HG03060 (cell line): ENCODE results near the gene TMTC4.
"Not testable (repeated sequence)": the region's sequence is repeated elsewhere in the genome, so short reads cannot be mapped to it uniquely, and the experiment has no call there.

Source experiments
- ATAC-seq: cut with Tn5 transposase; IDR thresholded peaks from one replicate; pipeline ENCODE4 v1.9.1; 2021; ENCODE audit warnings: low read depth, moderate number of reproducible peaks; ENCODE audit not compliant: unreplicated experiment

TMTC4 gene

GRCh38 chr13:100596516-100596915, 78.1 kb downstream of the TMTC4 start:
- ATAC-seq: no peak

GRCh38 chr13:100594731-100595130, 79.9 kb downstream of the TMTC4 start:
- no peak for ATAC-seq

GRCh38 chr13:100594255-100594654, 80.3 kb downstream of the TMTC4 start:
- no peak for ATAC-seq

- ATAC-seq: no peak
Observed at GRCh38 chr13:100589178-100589725, 85.3 kb downstream of the TMTC4 start.

- peak; percentile 64 for ATAC-seq
Observed at GRCh38 chr13:100588331-100589177, 86.0 kb downstream of the TMTC4 start, which contains the start of gene GGACT. TSS of gene GGACT (minus strand) at chr13:100588789. CDS start at chr13:100532591, 56,198 bp downstream.

GRCh38 chr13:100584896-100585295, 89.7 kb downstream of the TMTC4 start:
- ATAC-seq: no peak

- ATAC-seq: no peak
Observed at GRCh38 chr13:100581504-100581903, 93.1 kb downstream of the TMTC4 start.

GRCh38 chr13:100581030-100581429, 93.6 kb downstream of the TMTC4 start:
- no peak for ATAC-seq

- ATAC-seq: no peak
Observed at GRCh38 chr13:100580045-100580444, 94.5 kb downstream of the TMTC4 start.

- ATAC-seq: not testable (repeated sequence)
Observed at GRCh38 chr13:100577239-100577638, 97.4 kb downstream of the TMTC4 start.

- peak; percentile 88 for ATAC-seq
Observed at GRCh38 chr13:100573121-100573520, 101.5 kb downstream of the TMTC4 start.

- no peak for ATAC-seq
Observed at GRCh38 chr13:100566543-100566942, 108.1 kb downstream of the TMTC4 start.

- no peak for ATAC-seq
Observed at GRCh38 chr13:100565286-100565685, 109.3 kb downstream of the TMTC4 start.

- no peak for ATAC-seq
Observed at GRCh38 chr13:100564444-100565223, 110.0 kb downstream of the TMTC4 start.

- ATAC-seq: no peak
Observed at GRCh38 chr13:100563779-100564178, 110.8 kb downstream of the TMTC4 start.

GRCh38 chr13:100561599-100562204, 112.9 kb downstream of the TMTC4 start:
- ATAC-seq: no peak

GRCh38 chr13:100561158-100561499, 113.5 kb downstream of the TMTC4 start:
- ATAC-seq: no peak

GRCh38 chr13:100560498-100561157, 114.0 kb downstream of the TMTC4 start:
- ATAC-seq: no peak

GRCh38 chr13:100559886-100560285, 114.7 kb downstream of the TMTC4 start:
- no peak for ATAC-seq
